ENCODE results near the gene ZSCAN21. TPM values are rescaled to one million over a fixed set of nuclear protein-coding genes. Genes with fewer than 3 reads are reported as not detected.

Gene ZSCAN21
- total RNA-seq, 4 donors from 2014 or later = 12.9 to 18.0 (median 16.5) TPM

GRCh38 chr7:100038326-100038725, 11.2 kb upstream of the ZSCAN21 start:
- H3K27ac ChIP-seq = no peak overlapping the region
- WGBS, 2 donors = 84 to 90% methylated on average over 7 of the region's 7 CpGs
- TF ChIP-seq, protein P1, sequence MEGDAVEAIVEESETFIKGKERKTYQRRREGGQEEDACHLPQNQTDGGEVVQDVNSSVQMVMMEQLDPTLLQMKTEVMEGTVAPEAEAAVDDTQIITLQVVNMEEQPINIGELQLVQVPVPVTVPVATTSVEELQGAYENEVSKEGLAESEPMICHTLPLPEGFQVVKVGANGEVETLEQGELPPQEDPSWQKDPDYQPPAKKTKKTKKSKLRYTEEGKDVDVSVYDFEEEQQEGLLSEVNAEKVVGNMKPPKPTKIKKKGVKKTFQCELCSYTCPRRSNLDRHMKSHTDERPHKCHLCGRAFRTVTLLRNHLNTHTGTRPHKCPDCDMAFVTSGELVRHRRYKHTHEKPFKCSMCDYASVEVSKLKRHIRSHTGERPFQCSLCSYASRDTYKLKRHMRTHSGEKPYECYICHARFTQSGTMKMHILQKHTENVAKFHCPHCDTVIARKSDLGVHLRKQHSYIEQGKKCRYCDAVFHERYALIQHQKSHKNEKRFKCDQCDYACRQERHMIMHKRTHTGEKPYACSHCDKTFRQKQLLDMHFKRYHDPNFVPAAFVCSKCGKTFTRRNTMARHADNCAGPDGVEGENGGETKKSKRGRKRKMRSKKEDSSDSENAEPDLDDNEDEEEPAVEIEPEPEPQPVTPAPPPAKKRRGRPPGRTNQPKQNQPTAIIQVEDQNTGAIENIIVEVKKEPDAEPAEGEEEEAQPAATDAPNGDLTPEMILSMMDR (IDR thresholded peaks at IDR 0.05) = no peak
- TF ChIP-seq POLR2A (IDR thresholded peaks at IDR 0.05) (no peak), EP300 (IDR thresholded peaks at IDR 0.05) (no peak)
- H3K36me3 ChIP-seq = peaks cover 0 to 62% (median 5%) of the 10 kb centered on the region in 3 donors
- H3K4me1 ChIP-seq = no peaks in the 10 kb centered on the region
- no peaks in the 10 kb centered on the region for H3K27me3 ChIP-seq
- no peak for DNase-seq (ENCODE audit: low spot score in 2 of 2)
- H3K9me3 ChIP-seq = no peaks in the 10 kb centered on the region
- H3K4me3 ChIP-seq = no peak overlapping the region

DNA sequence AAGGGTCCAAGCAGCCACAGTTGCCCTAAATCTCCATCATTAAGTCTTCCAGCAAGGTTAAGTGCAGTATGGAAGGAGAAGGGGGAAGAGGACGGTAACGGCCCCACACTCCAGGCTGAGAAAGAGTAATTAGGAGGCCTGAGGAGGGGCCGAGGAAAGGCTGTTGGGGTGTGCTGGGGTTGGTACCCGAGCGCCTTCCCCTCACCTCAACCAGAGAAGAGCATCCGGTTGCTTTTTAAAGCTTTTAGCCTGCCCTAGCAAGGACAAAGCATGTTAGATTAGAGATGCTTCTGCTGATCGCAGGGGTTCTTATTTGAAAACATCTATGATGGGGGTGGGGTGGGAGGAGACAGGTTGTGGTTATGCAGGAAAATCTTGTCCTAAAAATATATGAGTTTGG, 9.0 kb upstream of the ZSCAN21 start:
- H3K4me3 ChIP-seq = no peak overlapping the region
- TF ChIP-seq POLR2A (IDR thresholded peaks at IDR 0.05) = no peak
- no peak for TF ChIP-seq EP300 (IDR thresholded peaks at IDR 0.05)
- TF ChIP-seq, protein P1 (IDR thresholded peaks at IDR 0.05) = no peak
- H3K9me3 ChIP-seq = no peaks in the 10 kb centered on the region
- WGBS, 2 donors = 59 to 77% methylated on average over 7 of the region's 7 CpGs
- peaks cover 0 to 40% (median 0%) of the 10 kb centered on the region in 3 donors for H3K36me3 ChIP-seq
- H3K27me3 ChIP-seq = no peaks in the 10 kb centered on the region
- H3K4me1 ChIP-seq = no peaks in the 10 kb centered on the region
- DNase-seq (ENCODE audit: low spot score in 2 of 2) = no peak
- H3K27ac ChIP-seq = no peak overlapping the region

DNA sequence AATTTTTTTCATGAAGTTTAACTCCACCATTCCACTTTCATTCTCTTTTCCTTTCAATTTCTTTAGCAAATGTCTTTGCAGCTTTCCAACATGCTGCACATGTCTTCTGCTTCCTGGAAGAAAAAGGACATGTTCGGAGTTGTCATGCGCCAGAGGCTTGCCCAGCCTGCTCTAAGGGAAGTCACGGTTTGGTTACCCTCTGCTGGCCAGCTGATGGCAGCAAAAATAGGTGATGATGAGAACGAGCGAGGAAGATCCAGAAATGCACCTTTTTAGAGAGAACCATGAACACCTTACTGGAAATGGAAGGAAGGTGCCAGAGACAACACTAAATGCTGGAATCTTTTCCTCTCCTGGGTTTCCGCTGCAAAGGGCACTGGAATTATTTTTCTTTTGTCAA, 4.9 kb upstream of the ZSCAN21 start:
- no peak for TF ChIP-seq POLR2A (IDR thresholded peaks at IDR 0.05)
- TF ChIP-seq EP300 (IDR thresholded peaks at IDR 0.05) = no peak
- TF ChIP-seq, protein P1 (IDR thresholded peaks at IDR 0.05) = no peak
- Histone ChIP-seq H3K27me3 (no peaks in the 10 kb centered on the region), H3K9me3 (no peaks in the 10 kb centered on the region), H3K4me3 (no peak overlapping the region), H3K27ac (no peak overlapping the region), H3K4me1 (peaks cover 0 to 6% (median 0%) of the 10 kb centered on the region in 4 donors), H3K36me3 (no peaks in the 10 kb centered on the region)
- WGBS, 2 donors = 61 to 75% methylated on average over 6 of the region's 6 CpGs
- no peak for DNase-seq (ENCODE audit: low spot score in 2 of 2)

DNA sequence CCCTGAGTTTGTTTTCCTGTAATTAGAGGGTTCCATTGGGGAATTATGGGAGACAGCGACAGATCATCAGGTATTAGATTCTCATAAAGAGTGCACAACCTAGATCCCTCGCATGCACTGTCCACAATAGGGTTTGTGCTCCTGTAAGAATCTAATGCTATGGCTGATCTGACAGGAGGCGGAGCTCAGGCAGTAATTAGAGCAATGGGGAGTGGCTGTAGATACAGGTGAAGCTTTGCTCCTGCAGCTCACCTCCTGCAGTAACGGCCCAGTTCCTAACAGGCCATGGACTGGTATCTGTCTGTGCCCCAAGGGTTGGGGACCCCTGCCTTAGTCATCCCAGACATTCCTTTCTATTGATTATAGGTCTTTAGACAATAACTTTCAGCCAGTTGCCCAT, 894 bp upstream of the ZSCAN21 start:
- TF ChIP-seq, protein P1 (IDR thresholded peaks at IDR 0.05) = no peak
- TF ChIP-seq EP300 (IDR thresholded peaks at IDR 0.05) = no peak
- TF ChIP-seq POLR2A (IDR thresholded peaks at IDR 0.05) = no peak
- Histone ChIP-seq H3K36me3 (no peaks in the 10 kb centered on the region), H3K4me1 (peaks cover 0 to 31% (median 7%) of the 10 kb centered on the region in 4 donors), H3K9me3 (no peaks in the 10 kb centered on the region), H3K27me3 (no peaks in the 10 kb centered on the region), H3K4me3 (no peak overlapping the region), H3K27ac (peak overlapping the region in 1 of 4 donors; percentile 98)
- WGBS, 2 donors = 90 to 94% methylated on average over 4 of the region's 4 CpGs
- no peak for DNase-seq (ENCODE audit: low spot score in 2 of 2)

DNA sequence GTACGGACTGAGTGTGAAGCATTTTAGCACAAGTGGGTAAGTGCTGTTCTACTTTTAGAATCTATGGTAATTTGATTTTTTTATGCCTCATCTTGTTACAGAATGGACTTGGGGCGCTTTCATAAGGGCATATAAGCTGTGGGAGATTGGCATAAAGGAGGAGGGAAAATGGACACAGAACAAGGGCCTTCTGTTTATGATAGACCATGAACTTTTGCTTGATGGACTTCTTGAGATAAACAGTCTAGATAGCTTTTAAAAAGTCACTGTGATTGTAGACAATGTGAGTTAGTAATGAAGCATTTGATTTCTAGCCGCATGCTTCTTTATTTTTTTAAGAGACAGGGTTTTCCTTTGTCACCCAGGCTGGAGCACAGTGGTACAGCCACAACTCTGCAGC, 2.0 kb downstream of the ZSCAN21 start:
- TF ChIP-seq, protein P1 (IDR thresholded peaks at IDR 0.05) = no peak
- TF ChIP-seq POLR2A (IDR thresholded peaks at IDR 0.05) (no peak), EP300 (IDR thresholded peaks at IDR 0.05) (no peak)
- Histone ChIP-seq H3K4me3 (no peak overlapping the region), H3K36me3 (peaks cover 0 to 11% (median 0%) of the 10 kb centered on the region in 3 donors), H3K4me1 (peaks cover 0 to 35% (median 7%) of the 10 kb centered on the region in 4 donors), H3K27ac (peak overlapping the region in 1 of 4 donors; percentile 2), H3K9me3 (no peaks in the 10 kb centered on the region), H3K27me3 (no peaks in the 10 kb centered on the region)
- no peak for DNase-seq (ENCODE audit: low spot score in 2 of 2)
- 41 to 61% methylated on average over 3 of the region's 3 CpGs for WGBS, 2 donors

Measured in tibial nerve (tissue), 4 donors.